ENCODE results near the gene WBP2NL.

DNA sequence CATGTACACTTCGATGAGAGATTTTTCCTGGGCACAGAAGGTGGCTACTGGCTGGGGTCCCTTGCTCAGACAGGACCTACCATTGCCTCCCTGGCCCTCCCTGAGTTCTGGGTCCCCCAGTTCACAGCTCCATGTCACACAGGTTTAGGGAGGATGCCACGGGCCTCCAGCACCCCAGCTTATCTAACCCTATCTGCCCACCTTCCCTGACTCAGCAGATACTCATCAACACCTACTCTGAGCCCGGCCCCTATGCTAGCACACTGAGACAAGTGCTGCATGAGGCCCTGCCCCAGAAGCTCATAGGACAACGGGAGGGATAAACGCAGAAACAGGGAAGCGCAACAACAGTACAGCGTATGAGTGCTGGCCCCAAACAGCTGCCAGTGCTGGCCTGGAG, 62.5 kb downstream of the WBP2NL start:
- TF ChIP-seq CTCF (conservative IDR thresholded peaks at IDR 0.05; ENCODE audit: low read length) (no peak), EZH2phosphoT487 (IDR thresholded peaks at IDR 0.05; ENCODE audit: borderline replicate concordance, low read depth, low read length) (no peak)
